Chondrocyte (in vitro differentiated cells): ENCODE measurements around the gene ANKIB1. TPM values are rescaled to one million over a fixed set of nuclear protein-coding genes. Genes with fewer than 3 reads are reported as not detected.

Source experiments
- DNase-seq: peaks from one replicate; pipeline ENCODE4 v3.0.0; 2021; ENCODE audit warnings: mixed read lengths, low spot score
- H3K27ac Mint-ChIP-seq: one replicate; pipeline ENCODE4 v1.8.0; 2021; ENCODE audit warnings: mild to moderate bottlenecking, moderate library complexity, mixed read lengths; ENCODE audit not compliant: unreplicated experiment
- H3K27me3 Mint-ChIP-seq: 2 replicates; pipeline ENCODE4 v1.8.0; 2021; ENCODE audit warnings: low read depth, mixed read lengths
- H3K36me3 Mint-ChIP-seq: 2 replicates; pipeline ENCODE4 v1.8.0; 2021; ENCODE audit warnings: low read depth, mixed read lengths
- H3K4me1 Mint-ChIP-seq: 2 replicates; pipeline ENCODE4 v1.8.0; 2021; ENCODE audit warnings: low read depth, mild to moderate bottlenecking, mixed read lengths
- H3K4me3 Mint-ChIP-seq: one replicate; pipeline ENCODE4 v1.8.0; 2021; ENCODE audit warnings: mild to moderate bottlenecking, moderate library complexity, mixed read lengths; ENCODE audit not compliant: unreplicated experiment
- H3K9me3 Mint-ChIP-seq: 2 replicates; pipeline ENCODE4 v1.8.0; 2021; ENCODE audit warnings: low read depth, mixed read lengths
- CTCF ChIP-seq: fragments of 200-600 bp; sonication (generic); IDR thresholded peaks from 2 replicates; pipeline ENCODE4 v1.5.0; 2021; ENCODE audit warnings: antibody characterized with exemption, mild to moderate bottlenecking, moderate library complexity
- total RNA-seq: library from RNA; stranded (reverse); gene quantifications from 3 replicates; pipeline ENCODE4 v1.2.1, GENCODE V29; 2021

The ANKIB1 gene
- total RNA-seq, 1 donor from 2014 or later: 76.3 TPM

- Mint-ChIP-seq H3K27ac (no peak overlapping the region), H3K9me3 (no peaks in the 10 kb centered on the region), H3K27me3 (no peaks in the 10 kb centered on the region), H3K36me3 (peaks cover 4% of the 10 kb centered on the region), H3K4me3 (no peak overlapping the region), H3K4me1 (peaks cover 30% of the 10 kb centered on the region)
- no peak for TF ChIP-seq CTCF
- DNase-seq: no peak
Measured at GRCh38 chr7:92242972-92243371, 2.8 kb upstream of the ANKIB1 start.

GRCh38 chr7:92244808-92245486 is 827 bp upstream of the ANKIB1 start:
- H3K9me3 Mint-ChIP-seq: no peaks in the 10 kb centered on the region
- TF ChIP-seq CTCF: peak; percentile 36
- peaks cover 2% of the 10 kb centered on the region for H3K36me3 Mint-ChIP-seq
- H3K4me1 Mint-ChIP-seq: peaks cover 38% of the 10 kb centered on the region
- no peak for DNase-seq
- H3K4me3 Mint-ChIP-seq: peak overlapping the region; percentile 99
- H3K27me3 Mint-ChIP-seq: no peaks in the 10 kb centered on the region
- H3K27ac Mint-ChIP-seq: peak overlapping the region; percentile 100

GRCh38 chr7:92246360-92247101 is 757 bp downstream of the ANKIB1 start:
- peak; percentile 14 for TF ChIP-seq CTCF
- DNase-seq: no peak
- H3K4me3 Mint-ChIP-seq: peak overlapping the region; percentile 99
- no peaks in the 10 kb centered on the region for H3K27me3 Mint-ChIP-seq
- no peaks in the 10 kb centered on the region for H3K9me3 Mint-ChIP-seq
- H3K36me3 Mint-ChIP-seq: peaks cover 2% of the 10 kb centered on the region
- H3K4me1 Mint-ChIP-seq: peaks cover 47% of the 10 kb centered on the region
- peak overlapping the region; percentile 85 for H3K27ac Mint-ChIP-seq

GRCh38 chr7:92250603-92251002 is 4.8 kb downstream of the ANKIB1 start:
- Mint-ChIP-seq H3K36me3 (peaks cover 6% of the 10 kb centered on the region), H3K4me3 (no peak overlapping the region), H3K4me1 (peaks cover 51% of the 10 kb centered on the region), H3K9me3 (no peaks in the 10 kb centered on the region), H3K27ac (no peak overlapping the region), H3K27me3 (no peaks in the 10 kb centered on the region)
- DNase-seq: no peak
- TF ChIP-seq CTCF: no peak

GRCh38 chr7:92251181-92251580 is 5.4 kb downstream of the ANKIB1 start:
- DNase-seq: no peak
- Mint-ChIP-seq H3K4me1 (peaks cover 57% of the 10 kb centered on the region), H3K36me3 (peaks cover 5% of the 10 kb centered on the region), H3K4me3 (no peak overlapping the region), H3K9me3 (no peaks in the 10 kb centered on the region), H3K27ac (peak overlapping the region; percentile 34), H3K27me3 (no peaks in the 10 kb centered on the region)
- no peak for TF ChIP-seq CTCF
